Epithelial cell of proximal tubule (primary cell): Measurements from ENCODE around the gene ACAD10. TPM values are rescaled to one million over a fixed set of nuclear protein-coding genes. Genes with fewer than 3 reads are reported as not detected.

Source experiments
- DNase-seq: peaks from one replicate; pipeline ENCODE4 v3.0.0-alpha.2; 2011; ENCODE audit warnings: low read depth
- H3K4me3 ChIP-seq: 2 replicates; pipeline ENCODE4 v1.5.1; 2011; ENCODE audit warnings: low read depth, mild to moderate bottlenecking, low read length
- total RNA-seq: library from RNA; depleted of rRNA; stranded (reverse); fragments of >200 nt; gene quantifications from 2 replicates; pipeline ENCODE4 v1.2.3, GENCODE V29; 2015
- TF ChIP-seq, protein P1 (sequence below): conservative IDR thresholded peaks from 2 replicates; pipeline ENCODE4 v1.5.1; 2012; ENCODE audit warnings: low read depth, mild to moderate bottlenecking, low read length

Gene ACAD10
- total RNA-seq, 1 donor from 2014 or later, result 15.6 TPM

DNA sequence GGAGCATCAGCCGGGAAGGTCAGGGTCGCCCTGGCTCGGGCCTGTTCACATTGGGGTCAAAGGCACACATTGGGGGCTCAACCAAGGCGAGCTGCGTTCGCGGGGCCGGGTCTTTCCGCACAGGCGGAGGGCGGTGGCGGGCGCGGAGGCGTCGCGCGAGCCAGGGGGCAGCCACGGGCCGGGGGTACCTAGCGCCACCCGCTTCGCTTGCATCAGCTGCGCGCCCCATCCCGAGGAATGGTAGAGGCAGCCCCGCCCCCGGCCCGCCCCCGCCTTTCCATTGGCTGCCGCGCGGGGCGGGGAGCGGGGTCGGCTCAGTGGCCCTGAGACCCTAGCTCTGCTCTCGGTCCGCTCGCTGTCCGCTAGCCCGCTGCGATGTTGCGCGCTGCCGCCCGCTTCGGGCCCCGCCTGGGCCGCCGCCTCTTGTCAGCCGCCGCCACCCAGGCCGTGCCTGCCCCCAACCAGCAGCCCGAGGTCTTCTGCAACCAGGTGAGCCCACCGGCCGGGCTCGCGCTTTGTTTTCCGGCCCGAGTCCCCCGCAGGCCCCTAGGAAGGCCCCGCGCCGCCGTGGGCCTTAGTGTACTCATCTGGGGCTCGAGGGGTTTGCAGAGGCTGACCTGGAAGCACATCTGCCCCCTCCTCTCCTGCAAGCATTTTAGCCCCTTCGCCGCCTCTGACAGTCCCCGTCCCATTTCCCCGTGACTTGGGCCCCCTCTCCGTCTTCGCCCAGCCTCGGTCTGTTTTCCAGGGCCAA is 80.9 kb downstream of the ACAD10 start, which contains the start of gene ALDH2:
Gene ALDH2, plus strand, starts transcription at position 326 of the 754 bp plus-strand sequence. Its CDS starts 50 bp downstream, at position 376.
- peak within 1 kb of the TSS; percentile 67 for H3K4me3 ChIP-seq
- TF ChIP-seq, protein P1, sequence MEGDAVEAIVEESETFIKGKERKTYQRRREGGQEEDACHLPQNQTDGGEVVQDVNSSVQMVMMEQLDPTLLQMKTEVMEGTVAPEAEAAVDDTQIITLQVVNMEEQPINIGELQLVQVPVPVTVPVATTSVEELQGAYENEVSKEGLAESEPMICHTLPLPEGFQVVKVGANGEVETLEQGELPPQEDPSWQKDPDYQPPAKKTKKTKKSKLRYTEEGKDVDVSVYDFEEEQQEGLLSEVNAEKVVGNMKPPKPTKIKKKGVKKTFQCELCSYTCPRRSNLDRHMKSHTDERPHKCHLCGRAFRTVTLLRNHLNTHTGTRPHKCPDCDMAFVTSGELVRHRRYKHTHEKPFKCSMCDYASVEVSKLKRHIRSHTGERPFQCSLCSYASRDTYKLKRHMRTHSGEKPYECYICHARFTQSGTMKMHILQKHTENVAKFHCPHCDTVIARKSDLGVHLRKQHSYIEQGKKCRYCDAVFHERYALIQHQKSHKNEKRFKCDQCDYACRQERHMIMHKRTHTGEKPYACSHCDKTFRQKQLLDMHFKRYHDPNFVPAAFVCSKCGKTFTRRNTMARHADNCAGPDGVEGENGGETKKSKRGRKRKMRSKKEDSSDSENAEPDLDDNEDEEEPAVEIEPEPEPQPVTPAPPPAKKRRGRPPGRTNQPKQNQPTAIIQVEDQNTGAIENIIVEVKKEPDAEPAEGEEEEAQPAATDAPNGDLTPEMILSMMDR, result no peak
- DNase-seq, result no peak

DNA sequence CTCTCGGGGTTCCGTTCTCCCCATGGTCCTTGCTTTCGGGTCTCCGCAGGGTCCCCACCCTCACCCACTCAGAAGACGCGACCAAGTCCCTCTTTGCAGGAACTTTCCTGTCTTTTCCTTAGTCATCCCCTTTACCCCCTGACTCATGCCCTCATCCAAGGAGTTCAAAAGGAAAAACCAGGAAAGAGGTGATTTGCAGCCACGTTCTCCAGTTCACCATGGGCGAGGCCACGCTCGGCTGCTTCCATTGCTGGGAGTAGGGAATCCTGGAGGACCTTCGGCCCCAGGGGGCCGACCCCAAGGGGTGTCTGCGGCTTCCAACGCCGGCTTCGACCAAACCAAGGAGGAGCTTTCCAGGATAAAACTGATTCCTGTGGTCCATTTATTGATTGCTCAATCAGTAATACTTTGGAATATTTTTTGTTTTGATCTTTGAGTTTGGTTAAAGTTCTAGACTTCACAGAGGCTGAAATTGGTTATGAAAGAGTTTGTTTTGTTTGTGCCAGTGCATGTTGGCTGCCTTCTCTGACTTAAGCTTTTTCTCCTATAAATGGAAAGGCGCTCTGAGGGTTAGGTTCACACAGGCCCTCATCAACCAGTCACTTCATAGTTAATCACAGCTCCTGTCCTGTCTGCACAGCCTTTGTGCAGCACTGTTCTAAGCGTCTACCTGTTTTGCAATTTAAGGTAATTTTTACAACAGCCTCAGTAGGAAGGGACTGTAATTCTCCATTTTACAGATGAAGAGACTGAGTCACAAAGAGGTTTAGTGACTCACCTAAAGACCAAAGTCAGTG is 81.7 kb downstream of the ACAD10 start:
- TF ChIP-seq, protein P1, result no peak
- peak overlapping the region; percentile 67 for H3K4me3 ChIP-seq
- DNase-seq, result no peak

DNA sequence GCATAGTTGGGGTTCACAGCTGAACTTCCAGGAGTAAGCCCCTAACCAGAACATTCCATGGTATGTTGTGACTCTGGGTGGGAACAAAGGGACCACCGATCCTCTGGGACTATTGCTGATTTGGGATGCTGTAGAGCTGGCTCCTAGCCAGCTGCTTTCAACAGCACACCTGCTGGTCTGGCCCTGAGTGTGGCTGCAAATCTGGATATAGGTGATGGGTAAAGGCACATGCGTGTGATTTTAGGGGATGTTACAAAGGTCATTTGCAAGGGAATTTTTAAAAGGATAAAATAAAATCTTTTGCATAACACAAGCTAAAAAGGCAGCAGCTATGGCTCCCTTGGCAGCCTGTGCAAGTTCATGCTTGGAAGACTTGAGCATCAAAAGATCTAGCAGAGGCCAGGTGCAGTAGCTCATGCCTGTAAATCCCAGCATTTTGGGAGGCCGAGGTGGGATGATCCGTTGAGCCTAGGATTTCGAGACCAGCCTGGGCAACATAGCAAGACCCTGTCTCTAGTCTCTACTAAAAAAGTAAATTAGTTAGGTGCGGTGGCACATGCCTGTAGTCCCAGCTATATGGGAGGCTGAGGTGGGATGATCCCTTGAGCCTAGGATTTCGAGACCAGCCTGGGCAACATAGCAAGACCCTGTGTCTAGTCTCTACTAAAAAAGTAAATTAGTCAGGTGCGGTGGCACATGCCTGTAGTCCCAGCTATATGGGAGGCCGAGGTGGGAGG is 82.5 kb downstream of the ACAD10 start:
- TF ChIP-seq, protein P1, result no peak
- no peak for DNase-seq
- peak overlapping the region; percentile 67 for H3K4me3 ChIP-seq

DNA sequence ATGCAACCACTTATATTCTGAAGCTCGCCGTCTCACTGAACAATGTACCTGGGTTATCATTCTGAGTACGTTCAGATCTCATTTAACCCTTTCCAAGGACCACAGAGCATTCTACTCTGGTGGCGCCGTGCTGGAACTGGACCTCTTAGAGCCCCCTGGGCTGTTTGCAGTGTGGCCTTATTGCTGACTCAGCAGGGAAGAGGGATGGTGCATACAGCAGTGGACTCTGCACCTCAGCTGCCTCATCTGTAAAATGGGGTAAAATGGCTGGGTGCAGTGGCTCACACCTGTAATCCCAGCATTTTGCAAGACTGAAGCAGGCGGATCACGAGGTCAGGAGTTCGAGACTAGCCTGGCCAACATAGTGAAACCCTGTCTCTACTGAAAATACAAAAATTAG is 83.7 kb downstream of the ACAD10 start:
- H3K4me3 ChIP-seq, result no peak overlapping the region
- TF ChIP-seq, protein P1, result no peak
- no peak for DNase-seq

DNA sequence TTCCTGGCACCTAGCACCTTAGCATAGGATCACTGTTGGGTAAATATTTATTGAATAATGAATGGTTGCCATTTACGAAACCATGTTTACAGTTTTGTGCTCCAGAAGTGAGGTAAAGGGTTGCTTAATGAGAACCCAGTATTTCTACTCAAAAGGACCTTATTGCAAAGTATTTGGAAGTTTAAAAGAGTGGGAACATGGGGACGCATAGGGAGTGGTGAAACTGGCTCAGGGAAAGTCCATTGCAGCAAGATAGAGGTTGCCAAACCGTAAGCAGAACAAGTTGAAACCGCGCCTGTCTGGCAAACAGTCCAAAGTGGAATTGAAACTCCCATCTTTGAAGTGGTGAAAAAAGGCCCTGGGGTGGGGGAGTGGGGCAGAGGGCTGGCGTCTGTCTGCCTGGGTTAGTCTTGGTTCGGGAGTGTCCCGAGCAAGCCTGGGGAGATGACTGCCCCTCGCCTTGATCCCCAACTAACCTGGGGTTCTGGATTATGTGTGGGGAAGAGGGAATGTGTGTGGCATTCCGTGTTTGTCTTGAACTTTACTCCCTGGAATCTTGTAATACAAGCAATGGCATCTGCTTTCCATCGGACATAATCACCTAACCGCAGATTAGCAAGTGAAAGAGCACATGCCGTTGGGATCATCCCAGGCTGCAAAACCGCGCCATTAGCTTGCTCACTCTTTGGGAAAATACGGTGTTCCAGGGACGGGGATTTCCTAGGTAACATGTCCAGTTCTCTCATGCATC is 88.1 kb downstream of the ACAD10 start:
- DNase-seq, result peak; percentile 97
- TF ChIP-seq, protein P1, result no peak
- peak overlapping the region; percentile 11 for H3K4me3 ChIP-seq
